Mammary epithelial cell (primary cell): ENCODE data around the gene VSIG1.

Experiments
- CTCF ChIP-seq, 2 donors: IDR thresholded peaks in 1 of 2; conservative IDR thresholded peaks in 1 of 2; 2 replicates each; pipeline ENCODE4 v1.5.1; 2011 to 2012; ENCODE audit warnings: inconsistent platforms in 2 of 2, low read length in 2 of 2, mild to moderate bottlenecking in 2 of 2, control low read depth in 1 of 2, low read depth in 1 of 2; ENCODE audit not compliant: insufficient read depth in 1 of 2; ENCODE audit errors: extremely low read depth in 1 of 2
- EZH2 ChIP-seq: IDR thresholded peaks from 2 replicates; pipeline ENCODE4 v1.6.1; 2012; ENCODE audit warnings: low read length, inconsistent platforms, borderline replicate concordance

GRCh38 chrX:108081110-108081509, 36.2 kb downstream of the VSIG1 start:
- TF ChIP-seq CTCF (conservative IDR thresholded peaks at IDR 0.05 in 1 of 2, IDR thresholded peaks at IDR 0.05 in 1 of 2; ENCODE audit: extremely low read depth in 1 of 2, insufficient read depth in 1 of 2, low read depth in 1 of 2, low read length in 2 of 2) = no peak
- no peak for TF ChIP-seq EZH2
